Tibial nerve (tissue), 4 donors: ENCODE results near the gene CDO1.

Source experiments
- EP300 ChIP-seq, 2 donors: sonication (generic); formaldehyde crosslinking; IDR thresholded peaks; one replicate each; pipeline ENCODE4 v1.6.1; 2017; ENCODE audit warnings: antibody characterized with exemption in 2 of 2, mild to moderate bottlenecking in 1 of 2
- POLR2A ChIP-seq, 2 donors: fragments of 450-650 bp; IDR thresholded peaks; one replicate each; pipeline ENCODE4 v1.6.1; 2017; ENCODE audit warnings: antibody characterized with exemption in 2 of 2, mild to moderate bottlenecking in 2 of 2, moderate library complexity in 2 of 2
- TF ChIP-seq, protein P1 (sequence below), 5 experiments: fragments of 200-600 bp in 3 of 5; fragments of 450-650 bp in 2 of 5; sonication (generic) in 3 of 5; IDR thresholded peaks; one replicate each; pipeline ENCODE4 v1.5.1; 2016 to 2019; ENCODE audit warnings: antibody characterized with exemption in 5 of 5, mild to moderate bottlenecking in 3 of 5, moderate library complexity in 2 of 5

DNA sequence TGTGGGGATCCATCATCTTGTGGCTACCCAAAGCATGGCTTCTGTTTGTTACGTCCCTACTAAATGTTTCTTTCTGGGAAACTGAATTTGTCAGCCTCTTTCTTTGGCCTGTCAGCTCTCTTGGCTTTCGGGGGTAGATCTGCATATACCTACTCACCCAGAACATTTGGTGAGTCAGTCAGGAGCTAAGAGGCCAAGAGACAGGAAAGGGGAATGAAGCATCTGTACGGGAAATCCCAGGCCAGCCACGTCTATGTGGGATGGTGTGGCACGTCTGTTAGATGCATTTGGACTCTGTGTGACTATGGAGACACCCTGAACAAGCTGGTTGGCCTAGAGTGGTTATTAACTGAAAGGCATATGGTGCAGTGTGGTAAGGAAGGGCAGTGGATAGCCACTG is 58.1 kb downstream of the CDO1 start:
- TF ChIP-seq, protein P1, sequence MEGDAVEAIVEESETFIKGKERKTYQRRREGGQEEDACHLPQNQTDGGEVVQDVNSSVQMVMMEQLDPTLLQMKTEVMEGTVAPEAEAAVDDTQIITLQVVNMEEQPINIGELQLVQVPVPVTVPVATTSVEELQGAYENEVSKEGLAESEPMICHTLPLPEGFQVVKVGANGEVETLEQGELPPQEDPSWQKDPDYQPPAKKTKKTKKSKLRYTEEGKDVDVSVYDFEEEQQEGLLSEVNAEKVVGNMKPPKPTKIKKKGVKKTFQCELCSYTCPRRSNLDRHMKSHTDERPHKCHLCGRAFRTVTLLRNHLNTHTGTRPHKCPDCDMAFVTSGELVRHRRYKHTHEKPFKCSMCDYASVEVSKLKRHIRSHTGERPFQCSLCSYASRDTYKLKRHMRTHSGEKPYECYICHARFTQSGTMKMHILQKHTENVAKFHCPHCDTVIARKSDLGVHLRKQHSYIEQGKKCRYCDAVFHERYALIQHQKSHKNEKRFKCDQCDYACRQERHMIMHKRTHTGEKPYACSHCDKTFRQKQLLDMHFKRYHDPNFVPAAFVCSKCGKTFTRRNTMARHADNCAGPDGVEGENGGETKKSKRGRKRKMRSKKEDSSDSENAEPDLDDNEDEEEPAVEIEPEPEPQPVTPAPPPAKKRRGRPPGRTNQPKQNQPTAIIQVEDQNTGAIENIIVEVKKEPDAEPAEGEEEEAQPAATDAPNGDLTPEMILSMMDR (IDR thresholded peaks at IDR 0.05) = no peak
- TF ChIP-seq POLR2A (IDR thresholded peaks at IDR 0.05) (no peak), EP300 (IDR thresholded peaks at IDR 0.05) (no peak)
